IPS-20b (cell line): Measurements from ENCODE around the gene EVC2.
"Not testable (repeated sequence)": the region's sequence is repeated elsewhere in the genome, so short reads cannot be mapped to it uniquely, and the experiment has no call there.

Experiments used
- H3K27ac ChIP-seq: one replicate; pipeline ENCODE4 v1.5.1; 2013; ENCODE audit warnings: low read length
- H3K27me3 ChIP-seq: 2 replicates; pipeline ENCODE4 v1.6.1; 2013; ENCODE audit warnings: mild to moderate bottlenecking, low read length, inconsistent platforms; ENCODE audit not compliant: insufficient read depth
- H3K36me3 ChIP-seq: 2 replicates; pipeline ENCODE4 v1.6.1; 2013; ENCODE audit warnings: low read depth, mild to moderate bottlenecking, inconsistent platforms, low read length, moderate library complexity; ENCODE audit not compliant: insufficient read depth
- H3K4me1 ChIP-seq: 2 replicates; pipeline ENCODE4 v1.6.1; 2013; ENCODE audit warnings: mild to moderate bottlenecking, control low read depth, inconsistent platforms, low read length, moderate library complexity; ENCODE audit not compliant: insufficient read depth
- H3K4me3 ChIP-seq: 2 replicates; pipeline ENCODE4 v1.5.1; 2013; ENCODE audit warnings: mild to moderate bottlenecking, low read length, inconsistent platforms
- H3K9ac ChIP-seq: 2 replicates; pipeline ENCODE4 v1.6.1; 2013; ENCODE audit warnings: low read depth, mild to moderate bottlenecking, inconsistent platforms, low read length, moderate library complexity
- H3K9me3 ChIP-seq: 2 replicates; pipeline ENCODE4 v1.6.1; 2013; ENCODE audit warnings: mild to moderate bottlenecking, low read depth, low read length, inconsistent platforms; ENCODE audit not compliant: insufficient read depth

EVC2 gene

DNA sequence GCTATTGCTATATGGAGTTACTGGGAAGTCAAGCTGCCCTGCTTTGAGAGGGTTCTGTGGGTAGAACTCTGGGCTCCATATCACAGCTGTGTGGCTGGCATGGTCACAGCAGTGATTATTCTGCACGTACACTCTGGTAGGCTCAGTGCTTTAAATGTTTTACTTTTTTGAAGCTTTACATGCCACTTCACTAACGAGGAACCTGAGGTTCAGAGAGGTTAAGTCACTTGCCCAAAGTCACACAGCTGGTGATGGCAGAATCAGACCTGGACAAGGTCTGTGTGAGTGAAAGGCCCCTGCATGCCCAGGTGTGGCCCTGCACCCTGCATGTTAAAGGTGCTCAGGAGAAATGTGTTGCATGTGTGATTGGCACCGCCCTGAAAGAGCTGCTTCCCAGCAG, 27.1 kb upstream of the EVC2 start:
- Histone ChIP-seq H3K36me3 (peaks cover 27% of the 10 kb centered on the region), H3K9ac (no peak overlapping the region), H3K4me3 (no peak overlapping the region), H3K9me3 (no peaks in the 10 kb centered on the region), H3K4me1 (no peaks in the 10 kb centered on the region), H3K27me3 (no peaks in the 10 kb centered on the region), H3K27ac (no peak overlapping the region)

DNA sequence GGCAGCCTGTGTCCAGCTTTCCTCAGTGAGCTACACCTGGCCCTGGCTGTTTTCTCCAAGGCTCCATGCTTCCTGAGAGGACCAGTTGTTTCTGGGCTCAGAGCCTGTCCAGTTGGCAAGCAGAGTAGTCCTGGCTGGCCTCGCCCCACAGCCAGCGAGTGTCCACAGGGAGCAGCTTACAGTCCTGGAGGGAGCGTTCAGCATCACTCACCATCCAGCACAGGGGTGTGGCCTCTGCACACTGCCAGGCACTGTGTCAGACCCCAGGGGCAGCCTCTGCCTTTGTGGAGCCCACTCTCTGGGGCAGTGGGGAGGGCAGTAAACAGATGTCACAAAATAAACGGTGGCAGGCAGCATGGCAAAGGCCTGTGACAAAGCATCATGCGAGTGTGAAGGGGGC, 26.5 kb upstream of the EVC2 start:
- H3K9ac ChIP-seq, result no peak overlapping the region
- H3K36me3 ChIP-seq, result peaks cover 30% of the 10 kb centered on the region
- H3K4me3 ChIP-seq, result no peak overlapping the region
- H3K4me1 ChIP-seq, result no peaks in the 10 kb centered on the region
- no peak overlapping the region for H3K27ac ChIP-seq
- no peaks in the 10 kb centered on the region for H3K9me3 ChIP-seq
- no peaks in the 10 kb centered on the region for H3K27me3 ChIP-seq

- no peak overlapping the region for H3K9ac ChIP-seq
- H3K9me3 ChIP-seq, result no peaks in the 10 kb centered on the region
- no peaks in the 10 kb centered on the region for H3K4me1 ChIP-seq
- H3K4me3 ChIP-seq, result no peak overlapping the region
- H3K27me3 ChIP-seq, result no peaks in the 10 kb centered on the region
- H3K36me3 ChIP-seq, result peaks cover 35% of the 10 kb centered on the region
- H3K27ac ChIP-seq, result no peak overlapping the region
These were observed 23.8 kb upstream of the EVC2 start for GRCh38 chr4:5732158-5732557.

- H3K27me3 ChIP-seq, result no peaks in the 10 kb centered on the region
- H3K27ac ChIP-seq, result no peak overlapping the region
- H3K9ac ChIP-seq, result no peak overlapping the region
- peaks cover 35% of the 10 kb centered on the region for H3K36me3 ChIP-seq
- H3K9me3 ChIP-seq, result no peaks in the 10 kb centered on the region
- no peak overlapping the region for H3K4me3 ChIP-seq
- H3K4me1 ChIP-seq, result no peaks in the 10 kb centered on the region
These were observed 22.9 kb upstream of the EVC2 start for GRCh38 chr4:5730993-5731990.

GRCh38 chr4:5730436-5730835, 22.1 kb upstream of the EVC2 start:
- peaks cover 33% of the 10 kb centered on the region for H3K36me3 ChIP-seq
- H3K9ac ChIP-seq, result no peak overlapping the region
- no peaks in the 10 kb centered on the region for H3K4me1 ChIP-seq
- H3K4me3 ChIP-seq, result no peak overlapping the region
- H3K27ac ChIP-seq, result no peak overlapping the region
- no peaks in the 10 kb centered on the region for H3K9me3 ChIP-seq
- H3K27me3 ChIP-seq, result no peaks in the 10 kb centered on the region

DNA sequence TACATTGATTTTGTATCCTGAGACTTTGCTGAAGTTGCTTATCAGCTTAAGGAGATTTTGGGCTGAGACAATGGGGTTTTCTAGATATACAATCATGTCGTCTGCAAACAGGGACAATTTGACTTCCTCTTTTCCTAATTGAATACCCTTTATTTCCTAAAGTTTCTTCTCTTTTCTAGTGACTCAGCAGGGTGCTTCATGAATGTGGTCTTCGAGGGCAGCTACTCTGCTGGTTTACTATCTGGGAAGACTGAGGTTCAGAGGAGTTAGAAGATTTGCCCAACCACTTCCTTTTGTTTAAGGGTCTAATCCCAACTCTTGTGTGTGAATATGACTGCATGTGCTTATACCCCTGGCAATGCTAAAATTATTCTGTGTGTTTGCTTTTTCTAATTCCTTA, 20.1 kb upstream of the EVC2 start:
- not testable (repeated sequence) for H3K4me1 ChIP-seq, H3K27me3 ChIP-seq, H3K4me3 ChIP-seq, H3K9ac ChIP-seq, H3K9me3 ChIP-seq, H3K27ac ChIP-seq
- peaks cover 20% of the 10 kb centered on the region for H3K36me3 ChIP-seq

- H3K9me3 ChIP-seq, result no peaks in the 10 kb centered on the region
- H3K9ac ChIP-seq, result no peak overlapping the region
- H3K4me1 ChIP-seq, result 0 out of 2 replicates have a peak, but pooled peaks cover 3% of the 10 kb centered on the region
- no peak overlapping the region for H3K27ac ChIP-seq
- H3K4me3 ChIP-seq, result no peak overlapping the region
- no peaks in the 10 kb centered on the region for H3K27me3 ChIP-seq
- H3K36me3 ChIP-seq, result 0 out of 2 replicates have a peak, but pooled peaks cover 3% of the 10 kb centered on the region
These were observed 16.0 kb upstream of the EVC2 start for GRCh38 chr4:5724377-5724776.

- Histone ChIP-seq H3K27ac (no peak overlapping the region), H3K9ac (no peak overlapping the region), H3K4me3 (no peak overlapping the region), H3K9me3 (no peaks in the 10 kb centered on the region), H3K36me3 (0 out of 2 replicates have a peak, but pooled peaks cover 3% of the 10 kb centered on the region), H3K27me3 (no peaks in the 10 kb centered on the region), H3K4me1 (0 out of 2 replicates have a peak, but pooled peaks cover 3% of the 10 kb centered on the region)
These were observed 14.0 kb upstream of the EVC2 start for GRCh38 chr4:5722328-5722727.

- Histone ChIP-seq H3K36me3 (0 out of 2 replicates have a peak, but pooled peaks cover 3% of the 10 kb centered on the region), H3K9ac (no peak overlapping the region), H3K4me3 (no peak overlapping the region), H3K27me3 (no peaks in the 10 kb centered on the region), H3K27ac (no peak overlapping the region), H3K9me3 (no peaks in the 10 kb centered on the region), H3K4me1 (0 out of 2 replicates have a peak, but pooled peaks cover 3% of the 10 kb centered on the region)
These were observed 13.6 kb upstream of the EVC2 start for GRCh38 chr4:5721923-5722322.

GRCh38 chr4:5720980-5721379, 12.6 kb upstream of the EVC2 start:
- H3K27ac ChIP-seq, result no peak overlapping the region
- no peaks in the 10 kb centered on the region for H3K27me3 ChIP-seq
- H3K9ac ChIP-seq, result no peak overlapping the region

DNA sequence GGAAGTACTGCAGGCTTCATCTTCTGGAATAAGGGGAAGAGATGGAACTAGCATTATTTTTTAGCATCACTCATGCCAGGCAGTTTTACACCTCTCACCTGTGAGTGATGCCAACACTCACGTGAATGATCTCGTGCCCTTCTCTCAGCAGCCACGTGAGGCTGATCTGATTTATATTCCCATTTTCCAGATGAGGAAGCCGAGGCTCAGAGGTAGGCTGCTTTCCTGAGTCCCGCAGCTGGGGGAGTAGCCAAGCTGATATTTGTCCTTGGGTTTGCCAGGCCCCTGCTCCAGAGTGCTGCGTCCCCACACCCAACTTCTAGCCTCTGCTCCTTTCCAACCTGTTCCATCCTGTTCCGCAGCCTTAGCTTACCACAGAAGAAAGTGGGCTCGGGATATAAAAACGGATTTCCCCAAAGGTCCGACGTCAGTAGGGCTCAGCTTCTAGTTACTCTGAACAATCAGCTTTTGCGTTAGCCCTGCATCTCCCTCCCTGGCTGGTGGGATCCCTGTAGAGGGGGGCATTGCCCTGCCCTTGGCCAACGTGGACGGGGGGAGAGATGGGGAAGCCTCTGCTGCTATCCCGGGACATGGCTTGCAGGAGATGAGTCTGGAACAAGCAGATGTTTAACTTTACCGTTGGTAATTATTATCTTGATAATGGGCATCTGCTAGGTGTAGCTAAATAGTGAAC, 11.9 kb upstream of the EVC2 start:
- no peak overlapping the region for H3K9ac ChIP-seq
- H3K27ac ChIP-seq, result no peak overlapping the region
- H3K4me3 ChIP-seq, result no peak overlapping the region
- peaks cover under 1% of the 10 kb centered on the region for H3K9me3 ChIP-seq
- no peaks in the 10 kb centered on the region for H3K27me3 ChIP-seq
- H3K4me1 ChIP-seq, result 0 out of 2 replicates have a peak, but pooled peaks cover 3% of the 10 kb centered on the region
- 0 out of 2 replicates have a peak, but pooled peaks cover 3% of the 10 kb centered on the region for H3K36me3 ChIP-seq

More at GRCh38 chr4:5720980-5721379, 12.6 kb upstream of the EVC2 start:
- Histone ChIP-seq H3K36me3 (0 out of 2 replicates have a peak, but pooled peaks cover 3% of the 10 kb centered on the region), H3K4me1 (0 out of 2 replicates have a peak, but pooled peaks cover 3% of the 10 kb centered on the region), H3K9me3 (no peaks in the 10 kb centered on the region), H3K4me3 (no peak overlapping the region)
